CD4-positive, alpha-beta T cell treated with Interleukin-6 for 4 hours (primary cell): ENCODE measurements around the gene RAMP3.
"Not testable (repeated sequence)": the region's sequence is repeated elsewhere in the genome, so short reads cannot be mapped to it uniquely, and the experiment has no call there.

Experiments
- DNase-seq: peaks from one replicate; pipeline ENCODE4 v3.0.0-alpha.2; 2020; ENCODE audit warnings: mixed read lengths

Gene RAMP3, protein sequence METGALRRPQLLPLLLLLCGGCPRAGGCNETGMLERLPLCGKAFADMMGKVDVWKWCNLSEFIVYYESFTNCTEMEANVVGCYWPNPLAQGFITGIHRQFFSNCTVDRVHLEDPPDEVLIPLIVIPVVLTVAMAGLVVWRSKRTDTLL

GRCh38 chr7:45157653-45158401, at the start of gene RAMP3:
Gene RAMP3, plus strand, starts transcription at chr7:45157791. Its CDS starts 38 bp downstream, at chr7:45157829.
- no peak for DNase-seq

DNA sequence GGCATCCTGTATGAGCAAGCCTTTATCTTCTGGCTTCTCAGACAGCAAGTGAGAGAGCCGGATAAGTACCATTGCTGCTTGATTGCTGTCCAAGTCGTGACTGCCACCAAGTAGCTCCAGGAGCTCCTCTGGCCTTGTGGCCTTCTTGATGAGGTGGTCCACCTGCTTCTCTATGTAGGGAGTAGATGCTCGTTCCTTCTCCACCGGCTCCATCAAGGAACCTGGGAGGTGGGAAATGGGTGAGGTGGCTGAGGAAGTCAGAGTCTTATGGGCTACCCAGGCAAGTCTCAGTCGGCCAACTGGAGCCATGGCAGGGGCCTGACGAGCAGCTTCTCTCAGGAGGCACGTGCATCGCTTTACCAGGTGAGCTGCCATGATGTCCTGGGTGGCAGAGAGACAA, 48.7 kb upstream of the RAMP3 start:
- no peak for DNase-seq

DNA sequence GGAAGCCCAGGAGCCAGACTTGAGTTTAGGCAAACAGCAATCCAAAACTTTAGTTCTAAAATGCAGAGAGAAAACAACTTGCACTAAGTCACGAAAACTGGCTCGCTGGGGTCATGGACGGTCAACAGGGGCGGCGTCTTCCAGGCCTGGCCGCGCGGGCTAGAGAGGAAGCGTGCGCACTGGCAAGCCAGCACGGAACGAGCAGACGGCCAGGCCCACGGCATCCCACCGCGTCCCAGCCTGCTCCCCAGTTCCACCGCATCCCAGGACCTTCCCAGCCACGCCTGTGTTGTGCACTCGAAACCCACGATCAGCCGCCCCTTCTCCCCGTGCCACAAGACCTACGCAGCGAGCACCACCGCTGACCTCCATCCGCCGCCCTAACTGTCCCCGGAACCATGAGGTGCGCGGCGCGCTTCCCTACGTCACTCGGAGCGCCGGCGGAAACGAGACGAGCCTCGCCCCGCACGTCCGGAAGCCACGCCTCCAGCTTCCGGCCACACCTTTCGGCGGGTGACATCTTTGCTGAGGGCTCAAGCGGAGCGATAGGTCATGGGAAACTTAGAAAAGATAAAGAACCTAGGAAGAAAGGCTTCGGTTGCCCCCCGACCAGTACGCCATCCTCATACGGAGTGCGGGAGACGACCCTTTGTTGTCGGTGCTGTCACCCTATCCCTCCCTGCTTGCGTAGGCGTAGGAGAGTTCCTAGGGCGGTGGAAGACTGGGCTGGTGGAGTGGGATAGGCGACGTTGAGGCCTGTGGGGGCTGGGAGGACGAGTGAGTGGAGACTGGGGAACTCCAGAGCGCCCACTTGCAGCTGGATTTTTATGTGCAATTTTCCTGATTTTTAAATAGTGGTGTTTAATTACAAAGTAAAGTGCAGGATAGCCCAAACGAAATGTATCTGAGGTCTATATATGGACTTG, 46.0 kb upstream of the RAMP3 start, which contains the start of gene TBRG4:
Gene TBRG4 (minus strand): TSS at position 400 of the 926 bp plus-strand sequence. CDS start 2,460 bp downstream, outside the sequence.
- peak; percentile 95 for DNase-seq

GRCh38 chr7:45112648-45113047, 44.9 kb upstream of the RAMP3 start:
- DNase-seq = no peak

DNA sequence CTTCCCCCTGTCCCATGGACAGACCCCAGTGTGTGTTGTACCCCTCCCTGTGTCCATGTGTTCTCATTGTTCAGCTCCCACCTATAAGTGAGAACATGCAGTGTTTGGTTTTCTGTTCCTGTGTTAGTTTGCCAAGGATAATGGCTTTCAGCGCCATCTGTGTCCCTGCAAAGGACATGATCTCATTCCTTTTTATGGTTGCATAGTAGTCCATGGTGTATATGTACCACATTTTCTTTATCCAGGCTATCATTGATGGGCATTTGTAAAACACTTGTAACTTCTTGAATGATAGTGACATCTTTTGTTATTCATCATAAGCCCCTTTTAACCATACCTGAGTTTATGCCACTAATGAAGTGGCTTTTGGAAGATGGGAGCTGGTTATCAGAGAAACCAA, 43.3 kb upstream of the RAMP3 start:
- DNase-seq = not testable (repeated sequence)

DNA sequence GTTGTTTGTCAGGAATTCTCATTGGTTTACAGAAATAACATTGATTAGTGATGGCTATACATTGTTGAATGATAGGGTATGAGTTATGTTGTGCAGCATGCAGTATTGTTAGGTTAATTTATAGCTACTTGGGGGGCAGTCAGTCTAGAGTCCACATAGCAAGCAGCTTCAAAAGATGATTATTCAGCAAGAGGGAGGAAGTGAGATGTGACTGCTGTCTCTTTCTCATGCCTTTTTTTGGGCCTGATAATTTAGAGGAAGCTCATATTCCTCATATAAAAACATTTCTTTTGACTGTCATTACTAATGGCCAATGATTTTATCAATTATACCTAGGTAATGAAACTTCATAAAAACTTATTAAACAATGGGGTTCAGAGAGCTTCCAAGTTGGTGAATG, 42.7 kb upstream of the RAMP3 start:
- no peak for DNase-seq

- DNase-seq = no peak
Observed at GRCh38 chr7:45116048-45116447, 41.5 kb upstream of the RAMP3 start.

GRCh38 chr7:45117582-45117981, 40.0 kb upstream of the RAMP3 start:
- no peak for DNase-seq

- DNase-seq = no peak
Observed at GRCh38 chr7:45118292-45118691, 39.3 kb upstream of the RAMP3 start.

DNA sequence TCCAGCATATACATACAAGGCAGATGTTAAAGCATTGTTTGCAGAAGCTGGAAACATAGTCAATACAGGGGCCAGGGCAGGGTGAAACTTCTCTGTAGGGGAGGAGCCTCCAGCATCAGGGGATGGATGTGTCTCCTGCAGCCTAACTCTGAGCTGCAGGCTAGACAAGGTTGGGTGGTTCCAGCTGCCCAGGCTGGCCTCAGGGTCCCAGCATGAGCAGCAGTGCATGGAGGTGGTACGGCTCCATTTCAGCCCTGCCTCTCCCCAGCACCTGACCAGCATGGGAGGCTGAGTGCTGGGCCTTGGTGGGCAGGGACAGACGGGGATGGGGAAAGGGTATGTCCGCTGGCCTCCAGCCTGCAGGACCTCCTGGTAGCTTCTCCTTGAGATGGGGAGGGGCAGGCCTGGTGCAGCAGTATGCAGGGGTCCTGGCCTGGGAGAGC, 38.7 kb upstream of the RAMP3 start:
- no peak for DNase-seq

- DNase-seq = no peak
Observed at GRCh38 chr7:45119550-45119949, 38.0 kb upstream of the RAMP3 start.

DNA sequence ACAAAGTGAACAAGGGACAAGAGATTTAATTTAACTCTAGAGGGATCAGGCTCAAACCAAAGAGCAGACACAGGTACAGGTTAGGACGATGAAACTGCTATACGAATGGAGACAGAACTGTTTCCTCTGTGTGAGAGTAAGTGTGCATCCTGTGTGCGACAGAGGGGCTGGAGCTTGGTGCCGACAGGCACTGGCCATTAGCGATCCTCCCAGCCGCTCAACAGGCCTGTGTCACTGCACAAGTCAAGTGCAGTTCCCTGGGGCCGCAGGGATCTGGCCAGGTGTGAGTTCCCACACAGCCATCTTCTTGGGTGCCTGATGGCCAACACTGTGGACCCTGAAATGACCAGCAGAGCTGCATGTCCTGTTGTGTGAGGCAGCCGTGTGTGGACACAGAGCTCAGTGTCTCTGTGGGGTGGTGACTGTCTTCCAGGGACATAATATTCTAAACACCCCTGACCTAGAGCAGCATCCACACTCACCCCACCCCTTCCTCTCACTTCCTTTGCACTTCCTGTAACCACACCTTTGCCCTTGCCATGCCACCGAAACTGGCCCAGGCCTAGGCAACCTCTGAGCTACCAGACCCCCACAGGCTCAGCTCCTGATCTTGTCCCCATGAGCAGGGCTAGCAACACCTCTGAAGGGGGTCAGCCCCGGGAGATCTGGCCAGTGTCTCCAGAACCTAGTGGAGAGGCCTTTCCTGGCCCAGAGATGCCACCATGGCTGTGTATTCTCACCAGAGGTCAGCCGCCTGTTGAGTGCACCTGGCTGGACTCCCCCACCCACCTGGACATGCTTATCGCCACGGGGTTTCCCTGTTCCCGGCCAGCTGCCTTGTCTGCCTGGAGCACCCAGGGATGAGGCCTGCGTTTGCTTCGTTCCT, 34.4 kb upstream of the RAMP3 start:
- DNase-seq = peak; percentile 38

- no peak for DNase-seq
Observed at GRCh38 chr7:45123913-45124710, 33.5 kb upstream of the RAMP3 start.

GRCh38 chr7:45125193-45125904, 32.2 kb upstream of the RAMP3 start:
- DNase-seq = no peak

DNA sequence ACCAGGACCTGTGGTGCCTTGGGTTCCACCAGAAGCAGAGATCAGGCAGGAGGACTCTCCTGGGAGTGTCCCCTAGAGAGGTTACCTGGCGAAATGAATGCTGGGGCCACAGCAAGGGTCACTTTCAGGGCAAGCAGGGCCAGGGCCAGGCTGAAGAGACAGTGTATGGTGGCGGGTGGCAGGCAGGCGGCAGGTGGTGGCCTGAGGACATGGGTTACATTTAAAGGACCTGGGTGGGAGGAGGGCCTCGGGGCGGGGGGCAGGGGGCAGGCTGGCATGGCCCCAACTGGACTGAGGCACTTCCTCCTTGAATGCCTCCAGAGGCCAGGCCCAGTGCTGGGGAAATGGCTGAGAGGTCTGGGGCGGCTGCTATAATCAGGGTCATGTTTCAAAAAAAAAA, 31.4 kb upstream of the RAMP3 start:
- DNase-seq = no peak

GRCh38 chr7:45126920-45127319, 30.7 kb upstream of the RAMP3 start:
- no peak for DNase-seq

DNA sequence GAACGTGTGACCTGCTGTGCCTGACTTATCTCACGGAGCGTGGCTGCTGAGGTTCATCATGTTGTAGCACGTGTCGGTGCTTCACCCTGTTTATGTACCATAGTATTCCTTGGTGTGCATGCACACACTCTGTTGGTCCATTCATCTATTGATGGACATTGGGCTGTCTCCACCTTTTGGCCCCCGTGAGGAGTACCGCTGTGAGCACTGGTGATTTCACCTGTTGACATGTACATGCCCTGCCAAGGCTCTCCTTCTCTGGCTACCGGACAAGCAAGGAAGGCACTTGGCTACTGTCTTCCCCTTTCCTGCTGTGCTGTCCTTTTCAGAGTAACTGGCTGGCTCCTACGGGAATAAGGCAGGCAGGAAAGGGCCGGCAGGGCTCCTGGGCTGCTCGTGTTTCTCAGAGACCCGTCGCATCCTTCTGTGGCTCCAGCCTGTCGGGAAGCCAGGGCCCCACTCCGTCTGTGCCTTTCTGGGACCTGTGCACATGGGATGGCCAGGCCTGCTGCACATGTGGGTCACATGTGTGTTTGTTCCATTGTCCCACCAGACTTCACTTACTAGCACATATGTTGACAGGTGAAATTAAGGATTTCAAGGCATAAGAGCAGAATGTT, 28.3 kb upstream of the RAMP3 start:
- DNase-seq = no peak

GRCh38 chr7:45129906-45130305, 27.7 kb upstream of the RAMP3 start:
- DNase-seq = no peak

- DNase-seq = no peak
Observed at GRCh38 chr7:45130910-45131309, 26.7 kb upstream of the RAMP3 start.

DNA sequence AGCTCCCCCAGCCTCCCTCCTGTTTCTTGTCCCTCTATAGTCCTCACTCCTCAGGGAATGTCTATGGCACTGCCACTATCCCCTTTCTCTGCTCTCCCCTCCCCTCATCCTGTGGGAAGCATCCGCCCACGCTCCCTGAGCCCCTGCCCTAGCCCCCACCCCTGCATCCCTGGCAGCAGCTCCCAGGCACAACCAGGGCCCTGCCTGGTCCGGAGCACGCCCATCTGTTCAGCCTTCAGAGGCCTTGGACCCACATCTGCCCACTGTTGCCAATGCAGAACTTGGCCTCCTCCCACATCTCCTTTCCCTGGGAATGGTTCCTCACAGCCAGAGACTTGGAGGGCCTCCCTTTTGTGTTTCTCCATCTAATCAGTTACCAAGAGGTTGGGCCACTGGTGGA, 25.7 kb upstream of the RAMP3 start:
- no peak for DNase-seq
